SK-N-MC (cell line): ENCODE measurements around the gene NDUFAF5.

Experiments
- EZH2 ChIP-seq: fragments of 200-600 bp; sonication (generic); IDR thresholded peaks from one replicate; pipeline ENCODE4 v1.6.1; 2017; ENCODE audit warnings: antibody characterized with exemption
- FOXP2 ChIP-seq: optimal IDR thresholded peaks from 2 replicates; pipeline ENCODE3; 2011; ENCODE audit warnings: mild to moderate bottlenecking, moderate library complexity; ENCODE audit not compliant: insufficient read depth; ENCODE audit errors: extremely low read length, control extremely low read depth
- POLR2AphosphoS5 ChIP-seq: IDR thresholded peaks from 2 replicates; pipeline ENCODE4 v1.6.1; 2012; ENCODE audit warnings: mild to moderate bottlenecking, low read depth, low read length, borderline replicate concordance

- TF ChIP-seq FOXP2 (no peak), EZH2 (no peak), POLR2AphosphoS5 (no peak)
Measured at GRCh38 chr20:13831476-13831875, 46.6 kb downstream of the NDUFAF5 start.
